Measurements from ENCODE around the gene HIVEP3.

GRCh38 chr1:41665962-41666917 is 252.5 kb downstream of the HIVEP3 start:
- TF ChIP-seq POLR2A (IDR thresholded peaks at IDR 0.05; ENCODE audit: low read length) (no peak), GATA1 (IDR thresholded peaks at IDR 0.05; ENCODE audit: low read depth, low read length) (no peak)

Measured in erythroblast (primary cell).